Measurements from ENCODE around the gene HS3ST1. TPM values are rescaled to one million over a fixed set of nuclear protein-coding genes. Genes with fewer than 3 reads are reported as not detected.

HS3ST1 gene
- total RNA-seq, 2 donors from 2014 or later = 1.5 to 6.7 TPM

- no peak overlapping the region for H3K27ac ChIP-seq
- no peak for TF ChIP-seq CTCF (IDR thresholded peaks at IDR 0.05)
- no peak for TF ChIP-seq POLR2AphosphoS5 (IDR thresholded peaks at IDR 0.05)
- TF ChIP-seq POLR2A (IDR thresholded peaks at IDR 0.05) = no peak
- intact Hi-C loops (cut with DNase I) = no loop called here
Measured at GRCh38 chr4:11446155-11446811, 17.6 kb upstream of the HS3ST1 start.

DNA sequence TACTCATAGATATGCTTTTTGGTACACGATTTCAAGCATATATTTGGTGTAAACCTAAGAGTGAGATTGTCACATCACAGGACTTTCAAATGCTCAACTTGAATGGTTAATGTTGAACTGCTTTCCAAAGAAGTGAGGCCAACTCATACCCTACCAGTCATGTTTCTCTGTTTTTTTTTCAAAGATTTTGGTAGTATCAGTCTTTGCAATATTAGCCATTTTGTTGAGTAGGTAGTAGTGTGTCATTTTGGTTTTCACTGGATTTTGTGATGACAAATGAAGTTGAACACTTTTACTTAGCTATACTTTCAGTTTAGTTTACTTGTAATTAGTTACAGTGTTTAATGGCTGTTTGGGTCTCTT lies 12.5 kb upstream of the HS3ST1 start:
- no peaks in the 10 kb centered on the region for H3K27me3 ChIP-seq (replicated peaks; ENCODE audit: insufficient read depth)
- no peaks in the 10 kb centered on the region for H3K4me1 ChIP-seq (replicated peaks)
- no peaks in the 10 kb centered on the region for H3K9me3 ChIP-seq
- 97% methylated on average over 1 of the region's 1 CpG for WGBS
- no peak for TF ChIP-seq POLR2AphosphoS5 (IDR thresholded peaks at IDR 0.05)
- no peak for TF ChIP-seq POLR2A (IDR thresholded peaks at IDR 0.05)
- TF ChIP-seq CTCF (IDR thresholded peaks at IDR 0.05) = no peak
- H3K27ac ChIP-seq = no peak overlapping the region
- no peak overlapping the region for H3K4me3 ChIP-seq
- intact Hi-C loops (cut with DNase I) = no loop called here
- DNase-seq (ENCODE audit: low spot score) = no peak
- no peaks in the 10 kb centered on the region for H3K36me3 ChIP-seq

More at GRCh38 chr4:11446155-11446811, 17.6 kb upstream of the HS3ST1 start:
- Histone ChIP-seq H3K36me3 (no peaks in the 10 kb centered on the region), H3K27me3 (replicated peaks; ENCODE audit: insufficient read depth) (no peaks in the 10 kb centered on the region), H3K4me1 (replicated peaks) (no peaks in the 10 kb centered on the region), H3K4me3 (no peak overlapping the region), H3K9me3 (no peaks in the 10 kb centered on the region)
- no peak for DNase-seq (ENCODE audit: low spot score)

DNA sequence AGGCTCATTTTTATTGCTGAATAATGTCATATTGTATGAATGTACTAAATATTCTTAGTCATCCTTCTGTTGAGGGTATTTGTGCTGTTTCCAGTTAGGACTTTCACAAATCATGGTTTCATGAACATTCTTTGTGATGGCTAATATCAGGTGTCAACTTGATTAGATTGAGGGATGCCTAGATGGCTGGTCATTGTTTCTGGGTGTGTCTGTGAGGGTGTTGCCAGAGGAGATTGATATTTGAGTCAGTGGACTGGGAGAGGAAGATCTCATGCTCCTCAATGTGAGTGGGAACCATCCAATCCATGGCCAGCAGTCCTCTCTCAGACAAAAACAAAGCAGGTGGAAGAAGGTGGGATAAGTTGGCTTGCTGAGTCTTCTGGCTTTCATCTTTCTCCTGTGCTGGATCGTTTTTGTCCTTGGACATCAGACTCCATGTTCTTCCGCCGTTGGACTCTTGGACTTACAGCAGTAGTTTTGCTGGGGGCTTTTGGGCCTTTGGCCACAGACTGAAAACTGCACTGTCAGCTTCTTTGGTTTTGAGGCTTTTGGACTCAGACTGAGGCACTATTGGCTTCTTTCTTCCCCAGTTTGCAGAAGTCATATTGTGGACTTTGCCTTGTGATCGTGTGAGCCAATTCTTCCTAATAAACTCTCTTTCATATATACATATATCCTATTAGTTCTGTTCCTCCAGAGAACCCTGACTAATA lies 11.9 kb upstream of the HS3ST1 start:
- 79% methylated on average over 4 of the region's 4 CpGs for WGBS
- Histone ChIP-seq H3K4me1 (replicated peaks) (no peaks in the 10 kb centered on the region), H3K27ac (no peak overlapping the region), H3K27me3 (replicated peaks; ENCODE audit: insufficient read depth) (no peaks in the 10 kb centered on the region), H3K9me3 (no peaks in the 10 kb centered on the region), H3K4me3 (no peak overlapping the region), H3K36me3 (no peaks in the 10 kb centered on the region)
- TF ChIP-seq CTCF (IDR thresholded peaks at IDR 0.05) = no peak
- TF ChIP-seq POLR2A (IDR thresholded peaks at IDR 0.05) = no peak
- no peak for TF ChIP-seq POLR2AphosphoS5 (IDR thresholded peaks at IDR 0.05)
- DNase-seq (ENCODE audit: low spot score) = no peak
- intact Hi-C loops (cut with DNase I) = no loop called here

DNA sequence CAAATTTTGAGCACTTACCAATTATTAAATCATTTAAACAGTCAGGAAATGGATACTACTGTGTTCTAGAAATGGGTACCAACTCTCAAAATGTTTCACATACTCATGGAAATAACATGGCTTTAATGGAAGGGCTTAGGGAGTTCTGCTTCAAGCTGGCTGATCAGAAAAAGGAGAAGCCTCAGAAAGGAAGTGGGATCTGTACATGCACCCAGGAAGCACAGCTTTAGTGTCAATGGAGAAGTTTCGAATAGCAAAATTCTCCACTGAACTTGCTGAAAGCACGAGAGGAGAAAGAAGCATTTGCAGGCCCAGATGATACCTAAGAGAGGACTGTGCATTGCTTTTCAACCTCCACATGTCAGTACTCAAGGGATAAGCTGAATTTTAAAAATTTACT lies 11.1 kb upstream of the HS3ST1 start:
- WGBS = 91% methylated on average over 2 of the region's 2 CpGs
- no peaks in the 10 kb centered on the region for H3K36me3 ChIP-seq
- H3K4me3 ChIP-seq = no peak overlapping the region
- intact Hi-C loops (cut with DNase I) = no loop called here
- H3K9me3 ChIP-seq = no peaks in the 10 kb centered on the region
- H3K4me1 ChIP-seq (replicated peaks) = no peaks in the 10 kb centered on the region
- H3K27ac ChIP-seq = no peak overlapping the region
- no peaks in the 10 kb centered on the region for H3K27me3 ChIP-seq (replicated peaks; ENCODE audit: insufficient read depth)
- TF ChIP-seq POLR2AphosphoS5 (IDR thresholded peaks at IDR 0.05) (no peak), POLR2A (IDR thresholded peaks at IDR 0.05) (no peak), CTCF (IDR thresholded peaks at IDR 0.05) (no peak)
- DNase-seq (ENCODE audit: low spot score) = no peak

DNA sequence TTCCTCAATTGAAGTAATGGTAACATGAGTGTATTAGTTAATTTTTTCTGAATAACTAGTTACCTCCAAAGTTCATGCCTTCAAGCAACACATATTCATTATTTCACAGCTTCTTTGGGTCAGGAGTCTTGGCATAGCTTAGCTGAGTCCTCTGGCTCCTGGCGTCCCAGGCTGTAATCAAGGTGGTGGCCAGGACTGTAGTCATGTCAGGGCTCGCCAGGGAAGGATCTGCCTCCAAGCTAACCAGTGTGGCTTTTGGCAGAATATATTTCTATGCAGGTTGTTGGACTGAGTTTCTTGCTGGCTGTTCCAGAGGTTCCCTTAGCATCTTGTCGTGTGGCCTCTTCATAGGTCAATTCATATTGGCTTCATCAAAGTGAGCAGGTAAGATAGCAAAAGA lies 10.0 kb upstream of the HS3ST1 start:
- no peaks in the 10 kb centered on the region for H3K36me3 ChIP-seq
- WGBS = 62% methylated on average over 3 of the region's 3 CpGs
- H3K4me3 ChIP-seq = no peak overlapping the region
- H3K27ac ChIP-seq = no peak overlapping the region
- no peaks in the 10 kb centered on the region for H3K27me3 ChIP-seq (replicated peaks; ENCODE audit: insufficient read depth)
- intact Hi-C loops (cut with DNase I) = no loop called here
- TF ChIP-seq POLR2AphosphoS5 (IDR thresholded peaks at IDR 0.05) = no peak
- TF ChIP-seq CTCF (IDR thresholded peaks at IDR 0.05) = no peak
- TF ChIP-seq POLR2A (IDR thresholded peaks at IDR 0.05) = no peak
- DNase-seq (ENCODE audit: low spot score) = peak; percentile 43
- H3K9me3 ChIP-seq = no peaks in the 10 kb centered on the region
- no peaks in the 10 kb centered on the region for H3K4me1 ChIP-seq (replicated peaks)

All from prostate gland (tissue), 2 donors.